Stimulated activated CD8-positive, alpha-beta memory T cell treated with anti-CD3 and anti-CD28 coated beads, Interleukin-4, amount 100 ng/mL, for 24 hours (primary cell): ENCODE data around the gene ZNF335.
A peak's percentile ranks its signal among the peaks of the same experiment; 100 is the strongest.
"Not testable (repeated sequence)": the region's sequence is repeated elsewhere in the genome, so short reads cannot be mapped to it uniquely, and the experiment has no call there.

ENCODE experiments used
- DNase-seq: peaks from one replicate; pipeline ENCODE4 v3.0.0-alpha.2; 2020; ENCODE audit warnings: low read depth

ZNF335 gene

GRCh38 chr20:46004187-46004586, 32.2 kb upstream of the ZNF335 start:
- DNase-seq, result no peak

- no peak for DNase-seq
Observed at GRCh38 chr20:46002008-46002407, 30.0 kb upstream of the ZNF335 start.

- no peak for DNase-seq
Observed at GRCh38 chr20:46001498-46001897, 29.5 kb upstream of the ZNF335 start.

GRCh38 chr20:46000262-46000996, 28.4 kb upstream of the ZNF335 start:
- no peak for DNase-seq

- DNase-seq, result no peak
Observed at GRCh38 chr20:45999557-46000261, 27.7 kb upstream of the ZNF335 start.

GRCh38 chr20:45998761-45999160, 26.8 kb upstream of the ZNF335 start:
- no peak for DNase-seq

- DNase-seq, result no peak
Observed at GRCh38 chr20:45998337-45998736, 26.3 kb upstream of the ZNF335 start.

- DNase-seq, result no peak
Observed at GRCh38 chr20:45997187-45997586, 25.2 kb upstream of the ZNF335 start.

GRCh38 chr20:45995495-45996097, 23.6 kb upstream of the ZNF335 start:
- not testable (repeated sequence) for DNase-seq

GRCh38 chr20:45994761-45995493, 22.9 kb upstream of the ZNF335 start:
- DNase-seq, result no peak

GRCh38 chr20:45993197-45993951, 21.4 kb upstream of the ZNF335 start:
- DNase-seq, result no peak

GRCh38 chr20:45991616-45992015, 19.6 kb upstream of the ZNF335 start:
- DNase-seq, result no peak

GRCh38 chr20:45988830-45989229, 16.8 kb upstream of the ZNF335 start:
- not testable (repeated sequence) for DNase-seq

GRCh38 chr20:45987108-45987780, 15.2 kb upstream of the ZNF335 start:
- peak; percentile 72 for DNase-seq

GRCh38 chr20:45985573-45985972, 13.6 kb upstream of the ZNF335 start:
- DNase-seq, result no peak

GRCh38 chr20:45983279-45983743, 11.3 kb upstream of the ZNF335 start:
- DNase-seq, result no peak

GRCh38 chr20:45981261-45981660, 9.3 kb upstream of the ZNF335 start:
- DNase-seq, result no peak

GRCh38 chr20:45976086-45976485, 4.1 kb upstream of the ZNF335 start:
- DNase-seq, result no peak

- DNase-seq, result no peak
Observed at GRCh38 chr20:45975686-45976085, 3.7 kb upstream of the ZNF335 start.

GRCh38 chr20:45974896-45975565, 3.0 kb upstream of the ZNF335 start:
- no peak for DNase-seq
